ENCODE data around the gene NCBP1.

DNA sequence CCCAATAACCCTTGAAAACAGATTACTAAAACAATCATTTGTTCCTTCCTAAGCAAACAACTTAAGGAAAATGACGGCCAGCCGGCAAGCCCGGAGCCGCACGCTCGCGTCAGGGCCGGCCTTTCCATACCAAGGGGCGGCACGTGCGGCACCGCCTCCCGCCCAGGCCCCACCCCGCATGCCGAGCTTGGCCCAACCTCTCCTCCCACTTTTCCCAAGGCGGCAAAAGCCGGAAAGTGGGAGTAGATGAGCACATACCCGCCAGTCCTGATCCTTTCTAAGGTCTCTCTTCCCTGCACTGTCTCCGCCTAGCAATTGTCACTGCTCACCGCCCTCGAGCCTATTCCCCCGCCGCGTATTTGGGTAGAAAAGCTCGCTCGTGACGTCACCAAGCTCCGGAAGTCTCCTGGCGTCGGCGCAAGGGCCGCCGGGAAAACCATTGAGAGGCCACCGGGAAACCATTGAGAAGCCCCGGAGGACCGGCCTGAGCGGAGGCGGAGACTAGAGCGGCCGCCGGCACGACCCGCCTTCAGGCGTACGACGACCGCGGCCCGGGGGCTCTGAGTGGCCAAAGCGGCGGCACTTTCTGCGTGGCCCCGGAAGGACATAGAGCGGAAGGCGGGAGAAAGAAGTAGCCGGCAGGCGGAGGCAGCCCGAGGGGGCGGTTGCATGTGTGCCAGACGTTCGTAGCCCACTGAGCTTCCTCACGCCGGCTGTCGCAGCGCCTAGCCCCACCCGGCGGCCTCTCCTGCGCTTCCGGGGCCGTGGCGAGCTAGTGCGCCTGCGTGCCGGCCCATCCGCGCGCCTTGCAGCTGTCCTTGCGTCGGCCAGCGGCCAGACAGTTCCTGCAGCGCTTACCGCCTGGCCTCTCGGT is at the start of gene NCBP1, which contains the start of gene TSTD2:
- TF ChIP-seq, protein P1, sequence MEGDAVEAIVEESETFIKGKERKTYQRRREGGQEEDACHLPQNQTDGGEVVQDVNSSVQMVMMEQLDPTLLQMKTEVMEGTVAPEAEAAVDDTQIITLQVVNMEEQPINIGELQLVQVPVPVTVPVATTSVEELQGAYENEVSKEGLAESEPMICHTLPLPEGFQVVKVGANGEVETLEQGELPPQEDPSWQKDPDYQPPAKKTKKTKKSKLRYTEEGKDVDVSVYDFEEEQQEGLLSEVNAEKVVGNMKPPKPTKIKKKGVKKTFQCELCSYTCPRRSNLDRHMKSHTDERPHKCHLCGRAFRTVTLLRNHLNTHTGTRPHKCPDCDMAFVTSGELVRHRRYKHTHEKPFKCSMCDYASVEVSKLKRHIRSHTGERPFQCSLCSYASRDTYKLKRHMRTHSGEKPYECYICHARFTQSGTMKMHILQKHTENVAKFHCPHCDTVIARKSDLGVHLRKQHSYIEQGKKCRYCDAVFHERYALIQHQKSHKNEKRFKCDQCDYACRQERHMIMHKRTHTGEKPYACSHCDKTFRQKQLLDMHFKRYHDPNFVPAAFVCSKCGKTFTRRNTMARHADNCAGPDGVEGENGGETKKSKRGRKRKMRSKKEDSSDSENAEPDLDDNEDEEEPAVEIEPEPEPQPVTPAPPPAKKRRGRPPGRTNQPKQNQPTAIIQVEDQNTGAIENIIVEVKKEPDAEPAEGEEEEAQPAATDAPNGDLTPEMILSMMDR (conservative IDR thresholded peaks at IDR 0.05 in 1 of 2, IDR thresholded peaks at IDR 0.05 in 1 of 2; ENCODE audit: low read depth in 1 of 2, low read length in 2 of 2) = no peak
- TF ChIP-seq EZH2 (IDR thresholded peaks at IDR 0.05; ENCODE audit: low read length, missing control alignments) = no peak
